ENCODE data around the gene DNAH10.

Gene DNAH10

DNA sequence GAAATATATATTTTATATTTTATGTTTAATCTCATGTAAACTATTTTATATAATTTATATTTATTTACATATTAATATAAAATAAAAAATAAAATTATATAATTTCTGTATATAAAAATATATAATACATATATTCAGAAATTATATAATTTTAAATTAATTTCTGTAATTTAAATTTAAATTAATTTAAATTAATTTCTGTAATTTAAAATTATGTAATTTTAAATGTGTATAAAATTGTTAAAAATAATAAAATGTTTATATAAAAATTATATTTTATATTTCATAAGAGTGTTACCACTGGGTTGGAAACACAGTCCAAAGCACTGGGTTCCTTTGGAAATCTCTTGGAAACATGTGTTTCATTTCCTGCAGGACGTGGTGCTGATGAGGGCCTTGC, 94.6 kb downstream of the DNAH10 start:
- DNase-seq (ENCODE audit: insufficient read length, low spot score) (no peak), FAIRE-seq (no peak)
- no peak for TF ChIP-seq CTCF (IDR thresholded peaks at IDR 0.05; ENCODE audit: insufficient read depth, missing control alignments)

DNA sequence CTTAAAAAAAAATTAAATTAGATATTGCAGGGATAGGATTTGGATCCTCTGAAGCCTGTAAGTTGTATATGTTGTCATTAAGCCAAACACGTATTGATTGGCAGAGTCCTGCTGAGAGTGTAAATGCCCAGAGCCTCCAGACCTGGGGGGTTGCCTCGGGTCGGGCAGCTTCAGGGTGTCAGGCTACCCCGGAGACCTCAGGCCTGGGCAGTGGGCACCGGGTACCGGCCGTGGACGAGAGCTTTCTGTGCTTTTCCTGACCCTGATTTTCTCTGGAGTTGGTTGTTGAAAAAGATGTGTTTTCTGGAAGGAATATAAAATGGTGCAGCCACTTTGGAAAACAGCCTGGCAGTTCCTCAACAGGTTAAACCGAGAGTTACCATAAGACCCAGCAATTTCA, 96.1 kb downstream of the DNAH10 start:
- no peak for DNase-seq (ENCODE audit: insufficient read length, low spot score)
- TF ChIP-seq CTCF (IDR thresholded peaks at IDR 0.05; ENCODE audit: insufficient read depth, missing control alignments) = no peak
- FAIRE-seq = no peak

GRCh38 chr12:123859035-123859434, 96.9 kb downstream of the DNAH10 start:
- no peak for TF ChIP-seq CTCF (IDR thresholded peaks at IDR 0.05; ENCODE audit: insufficient read depth, missing control alignments)
- FAIRE-seq = no peak
- DNase-seq (ENCODE audit: insufficient read length, low spot score) = no peak

GRCh38 chr12:123860377-123860776, 98.3 kb downstream of the DNAH10 start:
- FAIRE-seq (no peak), DNase-seq (ENCODE audit: insufficient read length, low spot score) (no peak)
- no peak for TF ChIP-seq CTCF (IDR thresholded peaks at IDR 0.05; ENCODE audit: insufficient read depth, missing control alignments)

DNA sequence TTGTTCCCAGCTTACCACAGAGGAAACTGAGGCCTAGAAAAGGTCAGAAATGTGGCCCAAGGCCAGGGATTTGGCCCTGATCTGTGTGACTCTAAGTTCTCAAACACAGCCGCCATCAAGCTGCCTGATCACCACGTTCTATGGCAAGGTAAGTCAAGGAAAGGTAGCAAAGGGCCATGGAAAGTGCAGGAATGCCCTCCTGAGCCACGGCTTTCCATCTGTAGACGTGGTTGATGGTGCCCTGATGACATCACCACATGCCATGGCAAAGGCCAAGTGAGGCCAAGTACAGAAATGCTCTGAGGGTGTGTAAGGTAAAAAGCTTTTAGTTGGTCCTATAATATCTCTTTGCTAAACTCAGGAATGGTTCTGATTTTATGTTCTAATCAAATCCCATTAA, 99.3 kb downstream of the DNAH10 start:
- TF ChIP-seq CTCF (IDR thresholded peaks at IDR 0.05; ENCODE audit: insufficient read depth, missing control alignments) = no peak
- FAIRE-seq (no peak), DNase-seq (ENCODE audit: insufficient read length, low spot score) (no peak)

DNA sequence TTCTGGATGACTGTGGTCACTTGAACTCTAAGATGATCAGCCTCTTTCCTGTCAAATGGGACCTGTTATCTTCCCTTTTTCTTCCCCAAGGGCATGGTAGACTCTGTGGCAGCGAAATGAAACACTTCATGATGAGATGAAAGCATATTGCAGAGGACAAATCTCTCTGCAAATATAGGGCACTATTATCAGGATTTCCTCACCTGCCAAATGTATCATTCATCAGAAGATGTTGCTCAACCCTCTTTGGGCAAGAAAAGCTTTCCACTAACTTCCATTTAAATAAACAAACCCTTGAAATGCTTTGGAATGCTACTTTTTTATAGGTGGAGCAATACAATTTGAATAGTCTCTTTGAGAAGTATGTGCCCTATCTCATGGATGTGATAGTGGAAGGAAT, 105.0 kb downstream of the DNAH10 start:
- no peak for TF ChIP-seq CTCF (IDR thresholded peaks at IDR 0.05; ENCODE audit: insufficient read depth, missing control alignments)
- FAIRE-seq (no peak), DNase-seq (ENCODE audit: insufficient read length, low spot score) (no peak)

DNA sequence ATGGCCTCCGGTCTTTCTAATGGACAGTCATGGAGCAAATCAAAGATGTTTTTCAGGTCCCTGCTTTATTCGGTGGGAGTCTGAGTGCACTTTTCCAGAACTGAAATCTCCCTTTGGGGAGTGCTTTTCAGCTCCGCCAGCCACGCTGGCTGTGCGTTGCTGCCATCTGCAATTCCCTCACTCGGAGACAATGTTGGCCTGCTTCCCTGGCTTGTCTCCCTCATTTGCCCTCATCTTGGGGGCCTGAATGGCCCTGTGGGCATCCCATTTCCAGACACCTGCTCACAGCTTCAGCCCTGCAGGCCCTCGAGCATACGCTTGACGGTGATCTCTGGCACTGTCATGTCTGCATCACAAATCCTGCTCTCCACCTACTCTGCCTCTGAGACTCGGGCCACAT, 106.7 kb downstream of the DNAH10 start:
- TF ChIP-seq CTCF (IDR thresholded peaks at IDR 0.05; ENCODE audit: insufficient read depth, missing control alignments) = no peak
- no peak for DNase-seq (ENCODE audit: insufficient read length, low spot score)
- no peak for FAIRE-seq
